HepG2 (cell line): Measurements from ENCODE around the gene B4GALT2.

ENCODE experiments used
- AFF4 ChIP-seq: sonication (generic); formaldehyde crosslinking; IDR thresholded peaks from 2 replicates; pipeline ENCODE4 v1.4.0; 2020; ENCODE audit warnings: missing genetic modification reagents
- CTCF ChIP-seq: sonication (generic); formaldehyde crosslinking; IDR thresholded peaks from 2 replicates; pipeline ENCODE4 v1.5.0; 2020; ENCODE audit warnings: mild to moderate bottlenecking, missing genetic modification reagents, moderate library complexity
- DMAP1 ChIP-seq: IDR thresholded peaks from 2 replicates; pipeline ENCODE4 v1.6.1; 2016
- MEF2D ChIP-seq: sonication (generic); formaldehyde crosslinking; IDR thresholded peaks from 2 replicates; pipeline ENCODE4 v1.5.1; 2020; ENCODE audit warnings: mild to moderate bottlenecking, missing genetic modification reagents
- POLR2A ChIP-seq, 2 experiments: IDR thresholded peaks; 2 replicates each; pipeline ENCODE4 v1.6.1; 2011; ENCODE audit warnings: low read depth in 2 of 2, low read length in 2 of 2, mild to moderate bottlenecking in 1 of 2, moderate library complexity in 1 of 2; ENCODE audit not compliant: insufficient read depth in 1 of 2
- POLR2AphosphoS5 ChIP-seq: IDR thresholded peaks from 2 replicates; pipeline ENCODE4 v1.6.1; 2012; ENCODE audit warnings: low read depth, low read length
- RNF2 ChIP-seq: fragments of 450-650 bp; conservative IDR thresholded peaks from 2 replicates; pipeline ENCODE4 v1.6.1; 2016; ENCODE audit warnings: low read depth
- TRIM24 ChIP-seq: sonication (generic); formaldehyde crosslinking; IDR thresholded peaks from 2 replicates; pipeline ENCODE4 v1.8.0; 2022; ENCODE audit warnings: mild to moderate bottlenecking, missing genetic modification reagents
- ZBTB43 ChIP-seq: sonication (generic); formaldehyde crosslinking; conservative IDR thresholded peaks from 2 replicates; pipeline ENCODE4 v1.4.0; 2020; ENCODE audit warnings: missing genetic modification reagents
- ZNF629 ChIP-seq: sonication (generic); formaldehyde crosslinking; conservative IDR thresholded peaks from 2 replicates; pipeline ENCODE4 v1.5.0; 2020; ENCODE audit warnings: missing genetic modification reagents

GRCh38 chr1:44008259-44008658, 29.2 kb downstream of the B4GALT2 start:
- no peak for TF ChIP-seq AFF4 (CRISPR knock-in tag)
- TF ChIP-seq MEF2D (CRISPR knock-in tag), result no peak
- TF ChIP-seq RNF2, result no peak
- TF ChIP-seq CTCF (CRISPR knock-in tag), result no peak
- no peak for TF ChIP-seq POLR2AphosphoS5
- TF ChIP-seq TRIM24 (CRISPR knock-in tag), result no peak
- TF ChIP-seq ZNF629, result no peak
- TF ChIP-seq POLR2A (IDR thresholded peaks at IDR 0.05; ENCODE audit: insufficient read depth in 1 of 2, low read depth in 2 of 2, low read length in 2 of 2), result no peak
- no peak for TF ChIP-seq DMAP1 (CRISPR knock-in tag)
- no peak for TF ChIP-seq ZBTB43 (CRISPR knock-in tag)
